HepG2 (cell line): ENCODE data around the gene PARD3.

ENCODE experiments used
- ZNF556 ChIP-seq: sonication (generic); formaldehyde crosslinking; IDR thresholded peaks from 2 replicates; pipeline ENCODE4 v1.4.0; 2020; ENCODE audit warnings: mild to moderate bottlenecking, missing genetic modification reagents, borderline replicate concordance
- TF ChIP-seq, protein P1 (sequence below): IDR thresholded peaks from 2 replicates; pipeline ENCODE4 v1.6.1; 2016

DNA sequence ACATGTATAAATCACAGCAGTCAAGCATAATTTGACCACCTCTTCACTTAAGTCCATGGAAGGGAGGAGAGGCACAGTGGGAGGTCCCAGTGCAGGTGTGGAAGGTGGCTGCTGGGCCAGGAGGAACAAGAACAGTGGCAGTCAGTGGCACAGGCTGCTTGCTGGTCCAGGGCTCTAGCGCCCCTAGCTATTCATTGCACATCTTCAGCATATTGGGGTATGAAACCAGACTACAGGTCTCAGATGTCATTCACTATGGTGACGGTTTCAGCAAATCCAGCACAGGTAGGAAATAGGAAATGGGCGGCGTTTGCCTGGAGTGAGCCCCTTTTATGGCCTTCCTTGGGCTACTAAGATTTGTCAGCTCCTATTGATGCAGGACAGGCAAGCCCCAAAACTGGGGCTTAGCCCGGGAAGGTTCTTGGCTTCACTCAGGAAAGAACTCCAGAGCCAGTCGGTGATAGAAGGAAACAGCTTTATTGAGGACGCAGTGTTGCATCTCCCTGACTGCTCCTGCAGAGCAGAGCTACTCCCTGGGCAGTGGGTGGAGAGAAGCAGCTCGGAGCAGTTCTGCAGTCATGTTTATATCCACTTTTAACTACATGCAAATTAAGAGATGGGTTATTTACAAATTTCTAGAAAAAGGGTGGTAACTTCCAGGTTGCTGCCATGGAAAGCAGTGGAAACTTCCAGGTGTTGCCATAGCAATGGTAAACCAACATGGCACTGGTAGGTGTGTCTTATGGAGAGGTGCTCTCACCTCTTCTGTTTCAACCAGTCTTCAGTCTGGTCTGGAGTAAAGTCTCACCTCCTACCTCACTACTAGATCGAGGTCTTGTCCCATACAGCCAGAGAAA, 608.8 kb downstream of the PARD3 start:
- TF ChIP-seq, protein P1, sequence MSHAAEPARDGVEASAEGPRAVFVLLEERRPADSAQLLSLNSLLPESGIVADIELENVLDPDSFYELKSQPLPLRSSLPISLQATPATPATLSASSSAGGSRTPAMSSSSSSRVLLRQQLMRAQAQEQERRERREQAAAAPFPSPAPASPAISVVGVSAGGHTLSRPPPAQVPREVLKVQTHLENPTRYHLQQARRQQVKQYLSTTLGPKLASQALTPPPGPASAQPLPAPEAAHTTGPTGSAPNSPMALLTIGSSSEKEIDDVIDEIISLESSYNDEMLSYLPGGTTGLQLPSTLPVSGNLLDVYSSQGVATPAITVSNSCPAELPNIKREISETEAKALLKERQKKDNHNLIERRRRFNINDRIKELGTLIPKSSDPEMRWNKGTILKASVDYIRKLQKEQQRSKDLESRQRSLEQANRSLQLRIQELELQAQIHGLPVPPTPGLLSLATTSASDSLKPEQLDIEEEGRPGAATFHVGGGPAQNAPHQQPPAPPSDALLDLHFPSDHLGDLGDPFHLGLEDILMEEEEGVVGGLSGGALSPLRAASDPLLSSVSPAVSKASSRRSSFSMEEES (CRISPR knock-in tag), result no peak
- TF ChIP-seq ZNF556, result no peak
